PC-3 (cell line): ENCODE measurements around the gene HSF4. TPM values are rescaled to one million over a fixed set of nuclear protein-coding genes. Genes with fewer than 3 reads are reported as not detected.
A peak's percentile ranks its signal among the peaks of the same experiment; 100 is the strongest.

Source experiments
- ATAC-seq: fragments of 200-7000 bp; cut with Tn5 transposase; 2 replicates; pipeline ENCODE4 v1.9.1; 2020; ENCODE audit warnings: mild to moderate bottlenecking, moderate library complexity
- BruUV-seq: library from RNA; stranded (reverse); fragments of 400-500 nt; replicated peaks from 2 replicates; lab custom pipeline; 2021; lab: Mats Ljungman, UMichigan
- CTCF ChIA-PET: fragments of 300-600 bp; sonication (Branson Sonifier 250); formaldehyde crosslinking; loops from one replicate; lab custom pipeline; 2022; ENCODE audit warnings: antibody characterized with exemption; lab: Charles Lee
- POLR2A ChIA-PET: fragments of 300-600 bp; sonication (Branson Sonifier 250); formaldehyde crosslinking; loops from one replicate; lab custom pipeline; 2022; ENCODE audit warnings: antibody characterized with exemption; ENCODE audit not compliant: unreplicated experiment; lab: Charles Lee
- DNase-seq: peaks from one replicate; pipeline ENCODE4 v3.0.0-alpha.2; 2015
- H2AFZ ChIP-seq: fragments of 300-600 bp; sonication (generic); 2 replicates; pipeline ENCODE4 v1.6.0; 2016; ENCODE audit warnings: antibody characterized with exemption, low read length
- H3F3A ChIP-seq: fragments of 300-600 bp; sonication (generic); one replicate; pipeline ENCODE4 v1.6.0; 2017; ENCODE audit warnings: antibody characterized with exemption, low read length, control low read depth, mild to moderate bottlenecking; ENCODE audit not compliant: unreplicated experiment
- H3K27ac ChIP-seq: fragments of 300-600 bp; sonication (generic); 2 replicates; pipeline ENCODE4 v1.5.1; 2016; ENCODE audit warnings: mild to moderate bottlenecking, low read length
- H3K27me3 ChIP-seq: fragments of 300-600 bp; sonication (generic); 2 replicates; pipeline ENCODE4 v1.6.1; 2016; ENCODE audit warnings: low read length, mixed read lengths
- H3K36me3 ChIP-seq: fragments of 300-600 bp; sonication (generic); 2 replicates; pipeline ENCODE4 v1.6.1; 2016; ENCODE audit warnings: low read depth, mixed run types, low read length, mixed read lengths
- H3K4me1 ChIP-seq: fragments of 300-600 bp; sonication (generic); 2 replicates; pipeline ENCODE4 v1.5.1; 2016; ENCODE audit warnings: low read length; ENCODE audit not compliant: insufficient read depth
- H3K4me2 ChIP-seq: fragments of 300-600 bp; sonication (generic); 2 replicates; pipeline ENCODE4 v1.6.0; 2016; ENCODE audit warnings: low read length
- H3K4me3 ChIP-seq: fragments of 300-600 bp; sonication (generic); 2 replicates; pipeline ENCODE4 v1.5.1; 2016; ENCODE audit warnings: mild to moderate bottlenecking, low read length, mixed read lengths
- H3K79me2 ChIP-seq: fragments of 300-600 bp; sonication (generic); 2 replicates; pipeline ENCODE4 v1.6.1; 2017; ENCODE audit warnings: low read length, mixed read lengths
- H3K9ac ChIP-seq: fragments of 300-600 bp; sonication (generic); 2 replicates; pipeline ENCODE4 v1.6.0; 2016; ENCODE audit warnings: mild to moderate bottlenecking, low read length
- H3K9me2 ChIP-seq: fragments of 300-600 bp; sonication (generic); replicated peaks from 2 replicates; pipeline ENCODE4 v1.6.1; 2016; ENCODE audit warnings: mixed run types, low read length, mixed read lengths
- H3K9me3 ChIP-seq: fragments of 300-600 bp; sonication (generic); 2 replicates; pipeline ENCODE4 v1.6.1; 2016; ENCODE audit warnings: low read length, mixed read lengths
- H4K20me1 ChIP-seq: fragments of 300-600 bp; sonication (generic); 2 replicates; pipeline ENCODE4 v1.6.1; 2016; ENCODE audit warnings: low read length, mixed read lengths
- CTCF ChIP-seq: fragments of 300-600 bp; sonication (generic); conservative IDR thresholded peaks from 2 replicates; pipeline ENCODE4 v1.5.1; 2017; ENCODE audit warnings: antibody characterized with exemption, low read depth, mild to moderate bottlenecking, low read length
- EZH2 ChIP-seq: fragments of 300-600 bp; sonication (generic); IDR thresholded peaks from one replicate; pipeline ENCODE4 v1.6.1; 2017; ENCODE audit warnings: antibody characterized with exemption, mild to moderate bottlenecking, low read length; ENCODE audit not compliant: unreplicated experiment
- EZH2phosphoT487 ChIP-seq: fragments of 300-600 bp; sonication (generic); IDR thresholded peaks from 2 replicates; pipeline ENCODE4 v1.6.1; 2018; ENCODE audit warnings: mild to moderate bottlenecking, antibody characterized with exemption, low read length, borderline replicate concordance
- intact Hi-C: fragments of 100-400 bp; cut with micrococcal nuclease; formaldehyde crosslinking; loops from 2 replicates; pipeline ENCODE4 v1.9.0; 2023
- total RNA-seq: library from RNA; depleted of rRNA; stranded (reverse); fragments of >200 nt; gene quantifications from 2 replicates; pipeline ENCODE4 v1.2.3, GENCODE V29; 2014

The HSF4 gene
- total RNA-seq, 1 experiment from 2014 or later: 20.6 TPM

- TF ChIP-seq EZH2phosphoT487: no peak
- TF ChIP-seq EZH2: no peak
- no peak for TF ChIP-seq CTCF
Measured at GRCh38 chr16:67211674-67212073, 47.1 kb downstream of the HSF4 start.

GRCh38 chr16:67212766-67213165 lies 48.2 kb downstream of the HSF4 start:
- peak overlapping the region; percentile 56 for H3K4me2 ChIP-seq
- ATAC-seq (peak; percentile 67), DNase-seq (peak; percentile 73)
- no peak overlapping the region for H2AFZ ChIP-seq
- H3K9ac ChIP-seq: no peak overlapping the region
- H3K36me3 ChIP-seq: no peaks in the 10 kb centered on the region
- H3K4me3 ChIP-seq: no peak overlapping the region
- ChIA-PET POLR2A (interaction anchor here (0.6 kb wide), 1 partner anchor 16 kb away, joined by 5 read pairs; no protein-coding TSS in a partner anchor), CTCF (interaction anchor here (0.6 kb wide), 2 partner anchors 335 to 653 kb away, joined by 4 to 5 read pairs; no protein-coding TSS in a partner anchor)
- intact Hi-C loops: no loop called here
- TF ChIP-seq CTCF (no peak), EZH2phosphoT487 (no peak), EZH2 (no peak)
- no peaks in the 10 kb centered on the region for H3K27me3 ChIP-seq
- no peaks in the 10 kb centered on the region for H3K9me3 ChIP-seq
- no TSS peak for BruUV-seq
- H4K20me1 ChIP-seq: no peaks in the 10 kb centered on the region
- H3K4me1 ChIP-seq: peaks cover 19% of the 10 kb centered on the region
- no peaks in the 10 kb centered on the region for H3K9me2 ChIP-seq
- peak overlapping the region; percentile 81 for H3K27ac ChIP-seq
- H3F3A ChIP-seq: peaks cover 3% of the 10 kb centered on the region
- no peaks in the 10 kb centered on the region for H3K79me2 ChIP-seq

More at GRCh38 chr16:67211674-67212073, 47.1 kb downstream of the HSF4 start:
- H3K27me3 ChIP-seq: no peaks in the 10 kb centered on the region
- no peak overlapping the region for H3K27ac ChIP-seq
- H2AFZ ChIP-seq: no peak overlapping the region
- no peak overlapping the region for H3K4me3 ChIP-seq
- intact Hi-C loops: no loop called here
- H3K79me2 ChIP-seq: no peaks in the 10 kb centered on the region
- H3K9ac ChIP-seq: no peak overlapping the region
- H3K9me2 ChIP-seq: no peaks in the 10 kb centered on the region
- ChIA-PET POLR2A (no interaction called here), CTCF (interaction anchor here (0.8 kb wide), 1 partner anchor 36 kb away, joined by 3 read pairs; the partner anchor contains the start of gene FHOD1)
- no peaks in the 10 kb centered on the region for H3K36me3 ChIP-seq
- DNase-seq (no peak), ATAC-seq (no peak)
- H4K20me1 ChIP-seq: no peaks in the 10 kb centered on the region
- H3F3A ChIP-seq: peaks cover 3% of the 10 kb centered on the region
- peaks cover 30% of the 10 kb centered on the region for H3K4me1 ChIP-seq
- no TSS peak for BruUV-seq
- no peak overlapping the region for H3K4me2 ChIP-seq
- no peaks in the 10 kb centered on the region for H3K9me3 ChIP-seq

GRCh38 chr16:67213197-67214019 lies 48.9 kb downstream of the HSF4 start:
- ChIA-PET POLR2A (interaction anchor here (0.6 kb wide), 1 partner anchor 17 kb away, joined by 5 read pairs; no protein-coding TSS in a partner anchor), CTCF (no interaction called here)
- peaks cover 3% of the 10 kb centered on the region for H3F3A ChIP-seq
- no peaks in the 10 kb centered on the region for H3K9me3 ChIP-seq
- H3K9me2 ChIP-seq: no peaks in the 10 kb centered on the region
- no peak for TF ChIP-seq EZH2
- TF ChIP-seq EZH2phosphoT487: no peak
- TF ChIP-seq CTCF: no peak
- peak overlapping the region; percentile 56 for H3K4me2 ChIP-seq
- no peak overlapping the region for H3K4me3 ChIP-seq
- H3K27me3 ChIP-seq: no peaks in the 10 kb centered on the region
- BruUV-seq: no TSS peak
- peaks cover 13% of the 10 kb centered on the region for H3K4me1 ChIP-seq
- H3K36me3 ChIP-seq: no peaks in the 10 kb centered on the region
- no peak overlapping the region for H2AFZ ChIP-seq
- no peak for DNase-seq
- no peaks in the 10 kb centered on the region for H3K79me2 ChIP-seq
- ATAC-seq: peak; percentile 18
- peak overlapping the region; percentile 81 for H3K27ac ChIP-seq
- H4K20me1 ChIP-seq: no peaks in the 10 kb centered on the region
- intact Hi-C loops: no loop called here
- H3K9ac ChIP-seq: no peak overlapping the region
